Neutrophil (primary cell): ENCODE data around the gene RBKS.

Experiments
- H3K27ac ChIP-seq: fragments of 200-600 bp; sonication (generic); 2 replicates; pipeline ENCODE4 v1.5.1; 2016; ENCODE audit warnings: mild to moderate bottlenecking, moderate library complexity
- H3K27me3 ChIP-seq: fragments of 200-600 bp; sonication (generic); 2 replicates; pipeline ENCODE4 v1.6.0; 2016; ENCODE audit warnings: mild to moderate bottlenecking
- H3K36me3 ChIP-seq: fragments of 200-600 bp; sonication (generic); 2 replicates; pipeline ENCODE4 v1.5.1; 2017
- H3K4me1 ChIP-seq, 2 experiments: fragments of 200-600 bp in 1 of 2; sonication (generic) in 1 of 2; 1 replicate in 1 of 2; 2 replicates in 1 of 2; pipeline versions ENCODE4 v1.5.1 to v1.6.1; 2013 to 2016; ENCODE audit warnings: low read depth in 1 of 2, low read length in 1 of 2, mild to moderate bottlenecking in 1 of 2, moderate library complexity in 1 of 2; ENCODE audit not compliant: control insufficient read depth in 1 of 2, insufficient read depth in 1 of 2
- H3K4me3 ChIP-seq, 2 experiments: fragments of 200-600 bp in 1 of 2; sonication (generic) in 1 of 2; 1 replicate in 1 of 2; 2 replicates in 1 of 2; pipeline ENCODE4 v1.5.1; 2013 to 2016; ENCODE audit warnings: low read depth in 1 of 2, low read length in 1 of 2, mild to moderate bottlenecking in 1 of 2, moderate library complexity in 1 of 2
- H3K9me3 ChIP-seq: fragments of 200-600 bp; sonication (generic); 2 replicates; pipeline ENCODE4 v1.5.1; 2016
- CTCF ChIP-seq: fragments of 200-600 bp; sonication (generic); IDR thresholded peaks from 2 replicates; pipeline ENCODE4 v1.5.1; 2016; ENCODE audit warnings: antibody characterized with exemption

Gene RBKS

GRCh38 chr2:27890146-27890923 is at the start of gene RBKS, which contains the start of gene BABAM2:
RBKS (minus strand) TSS chr2:27890387; CDS start chr2:27890345, 42 bp downstream.
BABAM2 (plus strand) TSS chr2:27890729; CDS start chr2:27894557, 3,828 bp downstream.
- no peaks in the 10 kb centered on the region for H3K27me3 ChIP-seq
- H3K36me3 ChIP-seq: peaks cover 4% of the 10 kb centered on the region
- H3K27ac ChIP-seq: peak within 1 kb of the TSS; percentile 95
- no peaks in the 10 kb centered on the region for H3K9me3 ChIP-seq
- TF ChIP-seq CTCF: no peak
- peaks cover 19 to 20% of the 10 kb centered on the region in 2 experiments for H3K4me1 ChIP-seq
- H3K4me3 ChIP-seq: peak within 1 kb of the TSS; percentile 70 to 76

GRCh38 chr2:27935026-27935425 is 44.8 kb upstream of the RBKS start:
- Histone ChIP-seq H3K27me3 (no peaks in the 10 kb centered on the region), H3K4me1 (no peaks in the 10 kb centered on the region), H3K9me3 (no peaks in the 10 kb centered on the region), H3K36me3 (peaks cover 8% of the 10 kb centered on the region), H3K27ac (no peak overlapping the region), H3K4me3 (no peak overlapping the region)
- no peak for TF ChIP-seq CTCF

GRCh38 chr2:27932396-27932795 is 42.2 kb upstream of the RBKS start:
- Histone ChIP-seq H3K4me3 (no peak overlapping the region), H3K27me3 (no peaks in the 10 kb centered on the region), H3K9me3 (no peaks in the 10 kb centered on the region), H3K27ac (no peak overlapping the region), H3K36me3 (peaks cover 11% of the 10 kb centered on the region), H3K4me1 (no peaks in the 10 kb centered on the region)
- no peak for TF ChIP-seq CTCF

- Histone ChIP-seq H3K4me3 (no peak overlapping the region), H3K36me3 (peaks cover 11% of the 10 kb centered on the region), H3K9me3 (no peaks in the 10 kb centered on the region), H3K4me1 (no peaks in the 10 kb centered on the region), H3K27ac (no peak overlapping the region), H3K27me3 (no peaks in the 10 kb centered on the region)
- no peak for TF ChIP-seq CTCF
These were observed 41.3 kb upstream of the RBKS start for GRCh38 chr2:27931361-27931950.

- no peaks in the 10 kb centered on the region for H3K4me1 ChIP-seq
- no peak overlapping the region for H3K27ac ChIP-seq
- no peak overlapping the region for H3K4me3 ChIP-seq
- peaks cover 11% of the 10 kb centered on the region for H3K36me3 ChIP-seq
- no peaks in the 10 kb centered on the region for H3K9me3 ChIP-seq
- TF ChIP-seq CTCF: no peak
- H3K27me3 ChIP-seq: no peaks in the 10 kb centered on the region
These were observed 39.8 kb upstream of the RBKS start for GRCh38 chr2:27929916-27930486.
